Fibroblast of skin of scalp (primary cell): Measurements from ENCODE around the gene CLCN3.
"Not testable (repeated sequence)": the region's sequence is repeated elsewhere in the genome, so short reads cannot be mapped to it uniquely, and the experiment has no call there.

Experiments used
- DNase-seq: peaks from one replicate; pipeline ENCODE4 v3.0.0-alpha.2; 2013

CLCN3 gene

GRCh38 chr4:169618286-169618685 is 2.1 kb upstream of the CLCN3 start:
- peak; percentile 54 for DNase-seq

- DNase-seq, result no peak
These were observed 1.4 kb upstream of the CLCN3 start for GRCh38 chr4:169618986-169619385.

- DNase-seq, result peak; percentile 34
These were observed 840 bp upstream of the CLCN3 start for GRCh38 chr4:169619518-169619957.

- DNase-seq, result no peak
These were observed 486 bp downstream of the CLCN3 start for GRCh38 chr4:169620880-169621248.

- peak; percentile 35 for DNase-seq
These were observed 1.5 kb downstream of the CLCN3 start for GRCh38 chr4:169621731-169622492.

- DNase-seq, result no peak
These were observed 2.2 kb downstream of the CLCN3 start for GRCh38 chr4:169622566-169622965.

GRCh38 chr4:169624012-169624411 is 3.6 kb downstream of the CLCN3 start:
- not testable (repeated sequence) for DNase-seq

GRCh38 chr4:169625886-169626285 is 5.5 kb downstream of the CLCN3 start:
- no peak for DNase-seq

GRCh38 chr4:169626331-169627282 is 6.2 kb downstream of the CLCN3 start:
- no peak for DNase-seq

GRCh38 chr4:169627307-169627706 is 6.9 kb downstream of the CLCN3 start:
- no peak for DNase-seq

- DNase-seq, result no peak
These were observed 8.2 kb downstream of the CLCN3 start for GRCh38 chr4:169628579-169628978.

GRCh38 chr4:169630069-169630468 is 9.7 kb downstream of the CLCN3 start:
- no peak for DNase-seq

GRCh38 chr4:169632896-169633295 is 12.5 kb downstream of the CLCN3 start:
- DNase-seq, result no peak

GRCh38 chr4:169634975-169635374 is 14.6 kb downstream of the CLCN3 start:
- no peak for DNase-seq

- DNase-seq, result peak; percentile 86
These were observed 20.0 kb downstream of the CLCN3 start for GRCh38 chr4:169640261-169640870.

GRCh38 chr4:169644802-169645201 is 24.4 kb downstream of the CLCN3 start:
- no peak for DNase-seq

- DNase-seq, result no peak
These were observed 25.2 kb downstream of the CLCN3 start for GRCh38 chr4:169645627-169646026.

- no peak for DNase-seq
These were observed 29.3 kb downstream of the CLCN3 start for GRCh38 chr4:169649545-169650226.

GRCh38 chr4:169650227-169650936 is 30.0 kb downstream of the CLCN3 start:
- DNase-seq, result no peak

GRCh38 chr4:169652535-169652934 is 32.2 kb downstream of the CLCN3 start:
- no peak for DNase-seq

- DNase-seq, result no peak
These were observed 35.0 kb downstream of the CLCN3 start for GRCh38 chr4:169655401-169655800.
